ENCODE results near the gene OPA1.
A peak's percentile ranks its signal among the peaks of the same experiment; 100 is the strongest.
"Not testable (repeated sequence)": the region's sequence is repeated elsewhere in the genome, so short reads cannot be mapped to it uniquely, and the experiment has no call there.

OPA1 gene

GRCh38 chr3:193589616-193590015 is 3.4 kb upstream of the OPA1 start:
- no peak for DNase-seq (ENCODE audit: low spot score)

- DNase-seq (ENCODE audit: low spot score): no peak
Observed at GRCh38 chr3:193590088-193590856, 2.7 kb upstream of the OPA1 start.

- peak; percentile 19 for DNase-seq (ENCODE audit: low spot score)
Observed at GRCh38 chr3:193593668-193594030, 641 bp downstream of the OPA1 start.

GRCh38 chr3:193594946-193595689 is 2.1 kb downstream of the OPA1 start:
- DNase-seq (ENCODE audit: low spot score): peak; percentile 2

GRCh38 chr3:193595939-193596487 is 3.0 kb downstream of the OPA1 start:
- DNase-seq (ENCODE audit: low spot score): no peak

- DNase-seq (ENCODE audit: low spot score): no peak
Observed at GRCh38 chr3:193598202-193598601, 5.2 kb downstream of the OPA1 start.

GRCh38 chr3:193599393-193599792 is 6.4 kb downstream of the OPA1 start:
- DNase-seq (ENCODE audit: low spot score): no peak

- peak; percentile 70 for DNase-seq (ENCODE audit: low spot score)
Observed at GRCh38 chr3:193605876-193606275, 12.9 kb downstream of the OPA1 start.

- DNase-seq (ENCODE audit: low spot score): not testable (repeated sequence)
Observed at GRCh38 chr3:193606892-193607291, 13.9 kb downstream of the OPA1 start.

GRCh38 chr3:193610516-193610915 is 17.5 kb downstream of the OPA1 start:
- not testable (repeated sequence) for DNase-seq (ENCODE audit: low spot score)

GRCh38 chr3:193614430-193614829 is 21.4 kb downstream of the OPA1 start:
- DNase-seq (ENCODE audit: low spot score): no peak

GRCh38 chr3:193617628-193618027 is 24.6 kb downstream of the OPA1 start:
- DNase-seq (ENCODE audit: low spot score): no peak

GRCh38 chr3:193620057-193620456 is 27.0 kb downstream of the OPA1 start:
- no peak for DNase-seq (ENCODE audit: low spot score)

- DNase-seq (ENCODE audit: low spot score): no peak
Observed at GRCh38 chr3:193620650-193621049, 27.6 kb downstream of the OPA1 start.

GRCh38 chr3:193621127-193621526 is 28.1 kb downstream of the OPA1 start:
- DNase-seq (ENCODE audit: low spot score): no peak

- no peak for DNase-seq (ENCODE audit: low spot score)
Observed at GRCh38 chr3:193630005-193630404, 37.0 kb downstream of the OPA1 start.

GRCh38 chr3:193637831-193638230 is 44.8 kb downstream of the OPA1 start:
- no peak for DNase-seq (ENCODE audit: low spot score)

GRCh38 chr3:193638833-193639232 is 45.8 kb downstream of the OPA1 start:
- DNase-seq (ENCODE audit: low spot score): no peak

GRCh38 chr3:193640165-193640715 is 47.2 kb downstream of the OPA1 start:
- DNase-seq (ENCODE audit: low spot score): no peak

GRCh38 chr3:193640728-193641439 is 47.9 kb downstream of the OPA1 start:
- DNase-seq (ENCODE audit: low spot score): peak; percentile 31

GRCh38 chr3:193641440-193641775 is 48.4 kb downstream of the OPA1 start:
- DNase-seq (ENCODE audit: low spot score): peak; percentile 25

GRCh38 chr3:193645806-193646205 is 52.8 kb downstream of the OPA1 start:
- no peak for DNase-seq (ENCODE audit: low spot score)
